Peyer's patch (tissue), 4 donors: ENCODE data around the gene ZNF18.

ENCODE experiments used
- CTCF ChIP-seq, 6 experiments: fragments of 450-650 bp in 4 of 6; fragments of 200-600 bp in 2 of 6; sonication (generic) in 1 of 6; IDR thresholded peaks; one replicate each; pipeline ENCODE4 v1.5.1; 2017 to 2019; ENCODE audit warnings: antibody characterized with exemption in 6 of 6, mild to moderate bottlenecking in 3 of 6, moderate library complexity in 1 of 6
- POLR2A ChIP-seq, 2 donors: fragments of 450-650 bp; IDR thresholded peaks; one replicate each; pipeline ENCODE4 v1.5.1; 2017; ENCODE audit warnings: antibody characterized with exemption in 2 of 2, mild to moderate bottlenecking in 2 of 2, moderate library complexity in 2 of 2

GRCh38 chr17:11986179-11986941, 10.9 kb downstream of the ZNF18 start:
- TF ChIP-seq CTCF (IDR thresholded peaks at IDR 0.05) (no peak), POLR2A (IDR thresholded peaks at IDR 0.05) (no peak)
